Measurements from ENCODE around the gene ZNF699.
"Not testable (repeated sequence)": the region's sequence is repeated elsewhere in the genome, so short reads cannot be mapped to it uniquely, and the experiment has no call there.

ZNF699 gene

DNA sequence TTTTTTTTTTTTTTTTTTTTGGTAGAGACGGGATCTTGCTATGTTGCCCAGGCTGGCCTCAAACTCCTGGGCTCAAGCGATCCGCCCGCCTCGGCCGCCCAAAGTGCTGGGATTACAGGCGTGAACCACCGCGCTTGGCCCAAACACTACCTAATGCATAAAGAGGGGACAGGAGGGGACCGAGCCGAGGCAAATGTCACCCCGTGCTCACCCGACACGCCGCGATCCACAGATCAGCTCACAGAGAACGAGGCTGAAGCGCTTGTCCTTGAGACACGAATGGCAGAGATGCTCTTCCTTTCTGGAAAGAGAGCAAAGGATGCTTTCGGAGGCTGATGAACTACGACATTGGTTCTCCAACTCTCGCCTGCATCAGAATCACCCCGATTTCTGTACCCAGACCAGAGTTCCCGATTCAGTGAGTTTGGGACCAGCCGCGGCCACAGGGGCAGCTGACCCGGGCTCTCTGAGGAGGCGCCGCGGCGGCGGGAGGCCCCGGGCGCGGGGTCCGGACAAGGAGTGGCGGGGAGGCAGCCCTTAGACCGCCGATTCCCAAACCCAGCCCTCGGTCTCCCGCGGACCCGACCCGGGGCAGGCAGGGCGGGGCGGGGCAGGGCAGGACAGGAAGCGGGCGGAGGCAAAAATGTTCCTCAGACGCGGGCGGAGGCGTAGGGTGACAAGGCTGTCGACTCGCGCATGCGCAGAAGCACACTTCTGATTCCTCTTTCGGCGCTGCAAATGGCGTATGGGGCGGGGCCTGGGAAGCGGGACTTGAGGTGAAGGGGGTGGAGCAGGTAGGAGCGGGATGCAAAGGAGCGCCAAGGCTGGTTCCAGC lies at the start of gene ZNF699:
TSS of gene ZNF699 (minus strand) at position 700 of the 835 bp plus-strand sequence. CDS start 4,719 bp downstream, outside the sequence.
- peak; percentile 97 for DNase-seq
- in situ Hi-C loops (cut with HindIII; ENCODE audit: low pct_ligation_motif_present, low pct_unique_long_range_greater_than_20kb, low sequenced_read_pairs) = no loop called here

DNA sequence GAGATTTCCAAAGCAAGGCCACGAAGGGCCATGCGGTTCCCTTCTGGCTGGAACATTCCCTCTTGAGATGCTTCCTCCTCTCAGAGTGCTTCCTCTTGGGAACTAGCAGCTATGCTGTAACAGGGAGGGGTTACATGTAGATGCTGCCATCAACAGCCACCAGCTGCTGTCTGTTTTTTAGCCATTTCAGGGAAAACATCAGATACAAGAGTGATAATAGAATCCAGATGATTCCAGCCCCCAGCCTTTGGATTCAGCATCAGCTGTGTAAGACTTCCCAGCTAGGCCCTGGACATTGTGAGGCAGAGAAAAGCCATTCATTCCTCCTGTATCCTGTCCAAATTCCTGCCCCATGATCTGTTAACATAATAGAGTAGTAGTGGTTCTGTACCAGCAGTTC lies 45.0 kb upstream of the ZNF699 start:
- in situ Hi-C loops (cut with HindIII; ENCODE audit: low pct_ligation_motif_present, low pct_unique_long_range_greater_than_20kb, low sequenced_read_pairs) = no loop called here
- DNase-seq = no peak

GRCh38 chr19:9353011-9353410 lies 43.4 kb upstream of the ZNF699 start:
- in situ Hi-C loops (cut with HindIII; ENCODE audit: low pct_ligation_motif_present, low pct_unique_long_range_greater_than_20kb, low sequenced_read_pairs) = no loop called here
- DNase-seq = no peak

GRCh38 chr19:9352505-9352904 lies 42.9 kb upstream of the ZNF699 start:
- in situ Hi-C loops (cut with HindIII; ENCODE audit: low pct_ligation_motif_present, low pct_unique_long_range_greater_than_20kb, low sequenced_read_pairs) = no loop called here
- no peak for DNase-seq

GRCh38 chr19:9348671-9349070 lies 39.0 kb upstream of the ZNF699 start:
- DNase-seq = no peak
- in situ Hi-C loops (cut with HindIII; ENCODE audit: low pct_ligation_motif_present, low pct_unique_long_range_greater_than_20kb, low sequenced_read_pairs) = no loop called here

- no peak for DNase-seq
- in situ Hi-C loops (cut with HindIII; ENCODE audit: low pct_ligation_motif_present, low pct_unique_long_range_greater_than_20kb, low sequenced_read_pairs) = no loop called here
These were observed 38.6 kb upstream of the ZNF699 start for GRCh38 chr19:9348253-9348652.

DNA sequence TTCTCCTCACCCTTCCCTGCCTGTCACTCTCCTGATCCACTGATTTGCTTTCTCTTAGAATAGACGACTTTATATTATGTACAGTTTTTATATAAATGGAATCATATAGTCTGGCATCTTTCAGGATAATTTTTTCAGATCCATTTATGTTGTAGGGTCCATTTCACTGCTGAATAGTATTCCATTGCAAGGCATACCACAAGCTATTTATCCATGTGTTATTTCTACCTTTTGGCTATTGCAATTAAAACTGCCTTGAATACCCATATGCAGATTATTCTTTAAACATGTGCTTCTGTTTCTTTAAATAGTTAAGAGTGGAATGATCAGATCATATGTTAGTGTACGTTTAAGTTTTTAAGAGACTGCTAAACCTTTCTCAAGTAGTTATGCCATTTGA lies 35.4 kb upstream of the ZNF699 start:
- in situ Hi-C loops (cut with HindIII; ENCODE audit: low pct_ligation_motif_present, low pct_unique_long_range_greater_than_20kb, low sequenced_read_pairs) = no loop called here
- DNase-seq = no peak

GRCh38 chr19:9342610-9343304 lies 33.1 kb upstream of the ZNF699 start:
- DNase-seq = no peak
- in situ Hi-C loops (cut with HindIII; ENCODE audit: low pct_ligation_motif_present, low pct_unique_long_range_greater_than_20kb, low sequenced_read_pairs) = no loop called here

- DNase-seq = no peak
- in situ Hi-C loops (cut with HindIII; ENCODE audit: low pct_ligation_motif_present, low pct_unique_long_range_greater_than_20kb, low sequenced_read_pairs) = no loop called here
These were observed 20.4 kb upstream of the ZNF699 start for GRCh38 chr19:9329999-9330398.

GRCh38 chr19:9324584-9324962 lies 14.9 kb upstream of the ZNF699 start:
- DNase-seq = no peak
- in situ Hi-C loops (cut with HindIII; ENCODE audit: low pct_ligation_motif_present, low pct_unique_long_range_greater_than_20kb, low sequenced_read_pairs) = no loop called here

- in situ Hi-C loops (cut with HindIII; ENCODE audit: low pct_ligation_motif_present, low pct_unique_long_range_greater_than_20kb, low sequenced_read_pairs) = no loop called here
- peak; percentile 92 for DNase-seq
These were observed 14.4 kb upstream of the ZNF699 start, which contains the start of gene ZNF559 for GRCh38 chr19:9323919-9324583. ZNF559 (plus strand) TSS chr19:9324179; CDS start chr19:9338550, 14,371 bp downstream.

- in situ Hi-C loops (cut with HindIII; ENCODE audit: low pct_ligation_motif_present, low pct_unique_long_range_greater_than_20kb, low sequenced_read_pairs) = no loop called here
- peak; percentile 83 for DNase-seq
These were observed 13.9 kb upstream of the ZNF699 start for GRCh38 chr19:9323557-9323918.

GRCh38 chr19:9322201-9322600 lies 12.6 kb upstream of the ZNF699 start:
- in situ Hi-C loops (cut with HindIII; ENCODE audit: low pct_ligation_motif_present, low pct_unique_long_range_greater_than_20kb, low sequenced_read_pairs); DNase-seq: not testable (repeated sequence)

DNA sequence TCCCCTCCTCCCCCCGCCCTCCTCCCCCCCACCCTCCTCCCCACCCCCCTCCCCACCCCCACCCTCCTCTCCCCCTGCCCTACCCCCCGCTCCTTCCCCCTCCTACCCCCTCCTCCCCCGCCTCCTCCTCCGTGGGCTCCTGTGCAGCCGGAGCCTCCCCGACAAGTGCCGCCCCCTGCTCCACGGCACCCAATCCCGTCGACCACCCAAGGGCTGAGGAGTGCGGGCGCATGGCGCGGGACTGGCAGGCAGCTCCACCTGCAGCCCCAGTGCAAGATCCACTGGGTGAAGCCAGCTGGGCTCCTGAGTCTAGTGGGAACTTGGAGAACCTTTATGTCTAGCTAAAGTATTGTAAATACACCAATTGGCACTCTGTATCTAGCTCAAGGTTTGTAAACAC lies 12.1 kb upstream of the ZNF699 start:
- DNase-seq; in situ Hi-C loops (cut with HindIII; ENCODE audit: low pct_ligation_motif_present, low pct_unique_long_range_greater_than_20kb, low sequenced_read_pairs): not testable (repeated sequence)

GRCh38 chr19:9321338-9321737 lies 11.7 kb upstream of the ZNF699 start:
- in situ Hi-C loops (cut with HindIII; ENCODE audit: low pct_ligation_motif_present, low pct_unique_long_range_greater_than_20kb, low sequenced_read_pairs) = no loop called here
- DNase-seq = no peak

- DNase-seq = no peak
- in situ Hi-C loops (cut with HindIII; ENCODE audit: low pct_ligation_motif_present, low pct_unique_long_range_greater_than_20kb, low sequenced_read_pairs) = no loop called here
These were observed 4.1 kb upstream of the ZNF699 start for GRCh38 chr19:9313756-9314155.

DNA sequence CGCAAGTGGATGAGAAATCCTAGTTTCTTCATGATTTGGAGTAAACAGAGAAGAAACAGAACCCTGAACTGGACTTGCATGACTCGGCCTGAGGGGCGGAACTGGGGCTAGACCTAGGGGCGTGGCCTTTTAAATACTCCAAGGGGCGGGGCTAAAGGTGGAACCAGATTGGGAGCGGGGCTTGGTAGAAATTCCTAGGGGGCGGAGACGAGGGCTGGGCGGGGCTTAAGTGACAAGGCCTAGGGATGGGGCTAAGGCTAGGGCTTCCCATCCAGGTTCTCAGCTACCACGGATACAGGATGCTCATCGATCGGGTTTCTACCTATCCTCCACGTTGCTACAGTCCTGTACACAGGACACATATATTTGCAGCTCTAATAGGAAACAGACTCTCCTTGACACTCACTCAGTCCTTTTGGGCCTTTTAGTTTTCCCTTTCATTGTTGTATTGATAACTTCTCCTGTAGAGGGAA lies 372 bp upstream of the ZNF699 start:
- in situ Hi-C loops (cut with HindIII; ENCODE audit: low pct_ligation_motif_present, low pct_unique_long_range_greater_than_20kb, low sequenced_read_pairs) = no loop called here
- DNase-seq = peak; percentile 88

DNA sequence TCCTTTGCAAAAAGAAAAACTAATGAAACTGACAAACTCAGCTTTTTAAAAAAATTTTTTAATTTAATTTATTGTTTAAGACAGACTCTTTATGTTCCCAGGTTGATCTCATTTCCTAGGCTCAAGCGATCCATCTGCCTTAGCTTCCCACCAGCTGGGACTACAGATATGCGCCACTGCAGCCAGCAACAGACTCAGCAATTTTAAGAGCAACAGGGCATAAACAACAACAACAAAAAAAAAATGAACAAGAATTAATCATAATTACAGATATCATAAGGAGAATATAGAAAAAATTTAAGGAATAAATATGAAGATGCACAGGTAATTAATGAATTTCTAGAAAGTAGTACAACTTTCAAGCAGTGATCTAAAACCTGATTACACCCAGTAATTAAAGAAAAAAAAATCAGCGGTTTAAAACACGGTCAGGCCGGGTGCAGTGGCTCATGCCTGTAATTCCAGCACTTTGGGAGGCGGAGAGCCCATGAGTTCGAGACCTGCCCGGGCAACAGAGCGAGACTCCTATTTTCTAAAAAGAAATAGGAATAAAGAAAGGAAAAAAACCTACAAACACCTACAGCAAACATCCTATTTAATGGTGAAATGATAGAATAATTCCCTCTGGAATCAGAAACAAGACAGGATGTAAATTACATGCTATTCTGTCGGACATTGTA lies 1.4 kb downstream of the ZNF699 start:
- DNase-seq = no peak
- in situ Hi-C loops (cut with HindIII; ENCODE audit: low pct_ligation_motif_present, low pct_unique_long_range_greater_than_20kb, low sequenced_read_pairs) = no loop called here

DNA sequence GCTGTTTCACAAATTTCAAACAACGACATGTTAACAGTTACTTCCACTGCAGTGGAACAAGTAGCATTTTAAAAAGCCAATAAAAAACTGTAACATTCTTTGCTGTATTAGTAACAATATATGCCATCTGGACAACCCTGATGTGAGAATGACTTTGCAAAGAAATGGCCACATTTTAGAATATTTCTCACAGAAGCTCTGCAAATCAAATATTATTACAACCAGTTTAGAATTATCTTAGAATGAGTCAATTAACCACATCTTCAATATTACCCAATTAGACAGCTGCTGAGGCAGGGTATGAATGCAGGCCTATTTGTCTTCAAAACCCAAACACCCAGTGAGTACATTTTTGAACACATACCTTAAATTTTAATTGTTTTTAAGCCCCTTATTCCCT lies 3.2 kb downstream of the ZNF699 start:
- no peak for DNase-seq
- in situ Hi-C loops (cut with HindIII; ENCODE audit: low pct_ligation_motif_present, low pct_unique_long_range_greater_than_20kb, low sequenced_read_pairs) = no loop called here

Data from ACHN (cell line).